Activated T-cell treated with anti-CD3 and anti-CD28 coated beads, Interleukin-2, amount 50 U/mL, for 4 hours (primary cell): ENCODE measurements around the gene CSNK1A1. TPM values are rescaled to one million over a fixed set of nuclear protein-coding genes. Genes with fewer than 3 reads are reported as not detected.
"Not testable (repeated sequence)": the region's sequence is repeated elsewhere in the genome, so short reads cannot be mapped to it uniquely, and the experiment has no call there.

Experiments
- ATAC-seq, 2 donors: fragments of 200-7000 bp; cut with Tn5 transposase; one replicate each; pipeline ENCODE4 v1.10.0; 2021
- DNase-seq: peaks from one replicate; pipeline ENCODE4 v3.0.0-alpha.2; 2020
- H3K27me3 Mint-ChIP-seq: one replicate; pipeline ENCODE4 v1.8.0; 2021; ENCODE audit warnings: low read depth, mixed read lengths
- H3K36me3 Mint-ChIP-seq: one replicate; pipeline ENCODE4 v1.8.0; 2022; ENCODE audit warnings: mixed read lengths; ENCODE audit not compliant: insufficient read depth
- H3K4me1 Mint-ChIP-seq: one replicate; pipeline ENCODE4 v1.8.0; 2021; ENCODE audit warnings: low read depth, mixed read lengths
- H3K4me3 Mint-ChIP-seq: one replicate; pipeline ENCODE4 v1.8.0; 2021; ENCODE audit warnings: mild to moderate bottlenecking, moderate library complexity, mixed read lengths
- H3K9me3 Mint-ChIP-seq: one replicate; pipeline ENCODE4 v1.8.0; 2021; ENCODE audit warnings: mixed read lengths
- total RNA-seq, 3 donors: library from RNA; stranded (reverse); gene quantifications; one replicate each; pipeline ENCODE4 v1.2.1, GENCODE V29; 2021

CSNK1A1 gene
- total RNA-seq, 3 donors from 2014 or later, result 200 to 222 (median 212) TPM

GRCh38 chr5:149583394-149583793, 32.2 kb upstream of the CSNK1A1 start:
- Mint-ChIP-seq H3K4me3 (no peak overlapping the region), H3K27me3 (peaks cover 5% of the 10 kb centered on the region), H3K4me1 (peaks cover 6% of the 10 kb centered on the region), H3K9me3 (no peaks in the 10 kb centered on the region), H3K36me3 (no peaks in the 10 kb centered on the region)
- ATAC-seq (no peak), DNase-seq (no peak)

- peaks cover 5% of the 10 kb centered on the region for H3K27me3 Mint-ChIP-seq
- no peaks in the 10 kb centered on the region for H3K36me3 Mint-ChIP-seq
- H3K9me3 Mint-ChIP-seq, result no peaks in the 10 kb centered on the region
- ATAC-seq (no peak), DNase-seq (no peak)
- peaks cover 6% of the 10 kb centered on the region for H3K4me1 Mint-ChIP-seq
- H3K4me3 Mint-ChIP-seq, result peak overlapping the region; percentile 75
These were observed 30.9 kb upstream of the CSNK1A1 start for GRCh38 chr5:149581931-149582768.

GRCh38 chr5:149581192-149581861, 30.1 kb upstream of the CSNK1A1 start, which contains the start of gene ARHGEF37:
ARHGEF37 (plus strand) TSS chr5:149581498; CDS start chr5:149597770, 16,272 bp downstream.
- ATAC-seq, result peak; percentile 84 to 85
- DNase-seq, result peak; percentile 44
- H3K36me3 Mint-ChIP-seq, result no peaks in the 10 kb centered on the region
- peaks cover 5% of the 10 kb centered on the region for H3K27me3 Mint-ChIP-seq
- H3K4me3 Mint-ChIP-seq, result peak within 1 kb of the TSS; percentile 75
- H3K9me3 Mint-ChIP-seq, result no peaks in the 10 kb centered on the region
- peaks cover 7% of the 10 kb centered on the region for H3K4me1 Mint-ChIP-seq

GRCh38 chr5:149580808-149581191, 29.6 kb upstream of the CSNK1A1 start:
- DNase-seq (no peak), ATAC-seq (peak; percentile 15 to 19)
- H3K4me3 Mint-ChIP-seq, result peak overlapping the region; percentile 74
- peaks cover 12% of the 10 kb centered on the region for H3K4me1 Mint-ChIP-seq
- no peaks in the 10 kb centered on the region for H3K36me3 Mint-ChIP-seq
- H3K27me3 Mint-ChIP-seq, result peaks cover 5% of the 10 kb centered on the region
- H3K9me3 Mint-ChIP-seq, result no peaks in the 10 kb centered on the region

- H3K27me3 Mint-ChIP-seq, result peaks cover 5% of the 10 kb centered on the region
- no peak overlapping the region for H3K4me3 Mint-ChIP-seq
- no peaks in the 10 kb centered on the region for H3K36me3 Mint-ChIP-seq
- DNase-seq (no peak), ATAC-seq (no peak)
- H3K9me3 Mint-ChIP-seq, result no peaks in the 10 kb centered on the region
- peaks cover 13% of the 10 kb centered on the region for H3K4me1 Mint-ChIP-seq
These were observed 27.7 kb upstream of the CSNK1A1 start for GRCh38 chr5:149578896-149579295.

GRCh38 chr5:149576021-149576420, 24.8 kb upstream of the CSNK1A1 start:
- Mint-ChIP-seq H3K36me3 (no peaks in the 10 kb centered on the region), H3K9me3 (no peaks in the 10 kb centered on the region), H3K4me3 (no peak overlapping the region), H3K27me3 (peaks cover 5% of the 10 kb centered on the region), H3K4me1 (peaks cover 13% of the 10 kb centered on the region)
- ATAC-seq, result peak; percentile 82 to 90
- no peak for DNase-seq

- H3K27me3 Mint-ChIP-seq, result peaks cover under 1% of the 10 kb centered on the region
- H3K36me3 Mint-ChIP-seq, result no peaks in the 10 kb centered on the region
- peaks cover 9% of the 10 kb centered on the region for H3K4me1 Mint-ChIP-seq
- DNase-seq (no peak), ATAC-seq (no peak)
- no peaks in the 10 kb centered on the region for H3K9me3 Mint-ChIP-seq
- no peak overlapping the region for H3K4me3 Mint-ChIP-seq
These were observed 23.9 kb upstream of the CSNK1A1 start for GRCh38 chr5:149575131-149575530.

- ATAC-seq (no peak), DNase-seq (no peak)
- no peak overlapping the region for H3K4me3 Mint-ChIP-seq
- H3K27me3 Mint-ChIP-seq, result no peaks in the 10 kb centered on the region
- H3K36me3 Mint-ChIP-seq, result no peaks in the 10 kb centered on the region
- H3K4me1 Mint-ChIP-seq, result peaks cover 9% of the 10 kb centered on the region
- H3K9me3 Mint-ChIP-seq, result no peaks in the 10 kb centered on the region
These were observed 21.5 kb upstream of the CSNK1A1 start for GRCh38 chr5:149572576-149573231.

- no peak for ATAC-seq
- H3K4me1 Mint-ChIP-seq, result peaks cover 9% of the 10 kb centered on the region
- no peaks in the 10 kb centered on the region for H3K9me3 Mint-ChIP-seq
- no peaks in the 10 kb centered on the region for H3K36me3 Mint-ChIP-seq
- no peak overlapping the region for H3K4me3 Mint-ChIP-seq
- no peaks in the 10 kb centered on the region for H3K27me3 Mint-ChIP-seq
- no peak for DNase-seq
These were observed 20.9 kb upstream of the CSNK1A1 start for GRCh38 chr5:149572170-149572569.

GRCh38 chr5:149567226-149567625, 16.0 kb upstream of the CSNK1A1 start:
- Mint-ChIP-seq H3K4me1 (peaks cover 11% of the 10 kb centered on the region), H3K4me3 (no peak overlapping the region), H3K36me3 (no peaks in the 10 kb centered on the region), H3K27me3 (no peaks in the 10 kb centered on the region), H3K9me3 (no peaks in the 10 kb centered on the region)
- DNase-seq (no peak), ATAC-seq (no peak)

GRCh38 chr5:149564542-149565140, 13.4 kb upstream of the CSNK1A1 start:
- DNase-seq, H3K4me3 Mint-ChIP-seq, H3K27me3 Mint-ChIP-seq, H3K36me3 Mint-ChIP-seq, H3K9me3 Mint-ChIP-seq: not testable (repeated sequence)
- H3K4me1 Mint-ChIP-seq, result peaks cover 21% of the 10 kb centered on the region
- peak; percentile 80 to 88 for ATAC-seq

GRCh38 chr5:149563466-149563865, 12.2 kb upstream of the CSNK1A1 start:
- H3K9me3 Mint-ChIP-seq, result no peaks in the 10 kb centered on the region
- ATAC-seq, result no peak
- no peak overlapping the region for H3K4me3 Mint-ChIP-seq
- no peaks in the 10 kb centered on the region for H3K36me3 Mint-ChIP-seq
- DNase-seq, result no peak
- peaks cover 21% of the 10 kb centered on the region for H3K4me1 Mint-ChIP-seq
- H3K27me3 Mint-ChIP-seq, result no peaks in the 10 kb centered on the region

- Mint-ChIP-seq H3K4me3 (no peak overlapping the region), H3K9me3 (no peaks in the 10 kb centered on the region), H3K4me1 (peaks cover 21% of the 10 kb centered on the region), H3K36me3 (no peaks in the 10 kb centered on the region), H3K27me3 (no peaks in the 10 kb centered on the region)
- DNase-seq, result no peak
- peak; percentile 93 to 97 for ATAC-seq
These were observed 10.6 kb upstream of the CSNK1A1 start for GRCh38 chr5:149561848-149562247.

GRCh38 chr5:149559706-149560105, 8.5 kb upstream of the CSNK1A1 start:
- H3K36me3 Mint-ChIP-seq, result no peaks in the 10 kb centered on the region
- no peak for ATAC-seq
- no peak overlapping the region for H3K4me3 Mint-ChIP-seq
- H3K27me3 Mint-ChIP-seq, result no peaks in the 10 kb centered on the region
- DNase-seq, result no peak
- H3K4me1 Mint-ChIP-seq, result peaks cover 21% of the 10 kb centered on the region
- H3K9me3 Mint-ChIP-seq, result no peaks in the 10 kb centered on the region
